ENCODE results near the gene EXD3. TPM values are rescaled to one million over a fixed set of nuclear protein-coding genes. Genes with fewer than 3 reads are reported as not detected.
"Not testable (repeated sequence)": the region's sequence is repeated elsewhere in the genome, so short reads cannot be mapped to it uniquely, and the experiment has no call there.

Gene EXD3
- total RNA-seq, 1 donor from 2014 or later = 16.7 TPM

DNA sequence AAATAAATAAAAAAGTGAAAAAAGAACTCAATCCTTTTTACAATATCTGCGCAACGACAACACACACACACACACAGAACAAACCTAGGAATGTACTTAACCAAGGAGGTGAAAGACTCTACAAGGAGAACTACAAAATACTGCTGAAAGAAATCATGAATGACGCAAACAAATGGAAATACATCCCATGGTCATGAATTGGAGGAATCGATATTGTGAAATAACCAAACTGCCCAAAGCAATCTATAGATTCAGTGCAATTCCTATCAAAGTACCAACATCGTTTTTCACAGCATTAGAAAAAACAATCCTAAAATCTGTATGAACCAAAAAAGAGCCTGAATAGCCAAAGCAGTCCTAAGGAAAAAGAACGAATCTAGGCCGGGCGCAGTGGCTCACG lies 91.0 kb downstream of the EXD3 start:
- Histone ChIP-seq H3K9me3 (peaks cover 0 to 9% of the 10 kb centered on the region in 2 donors), H3K27me3 (no peaks in the 10 kb centered on the region), H3K36me3 (no peaks in the 10 kb centered on the region), H3K4me3 (no peak overlapping the region), H3K4me1 (no peaks in the 10 kb centered on the region), H3K27ac (no peak overlapping the region)
- intact Hi-C loops (cut with DNase I) = no loop called here
- TF ChIP-seq, protein P1, sequence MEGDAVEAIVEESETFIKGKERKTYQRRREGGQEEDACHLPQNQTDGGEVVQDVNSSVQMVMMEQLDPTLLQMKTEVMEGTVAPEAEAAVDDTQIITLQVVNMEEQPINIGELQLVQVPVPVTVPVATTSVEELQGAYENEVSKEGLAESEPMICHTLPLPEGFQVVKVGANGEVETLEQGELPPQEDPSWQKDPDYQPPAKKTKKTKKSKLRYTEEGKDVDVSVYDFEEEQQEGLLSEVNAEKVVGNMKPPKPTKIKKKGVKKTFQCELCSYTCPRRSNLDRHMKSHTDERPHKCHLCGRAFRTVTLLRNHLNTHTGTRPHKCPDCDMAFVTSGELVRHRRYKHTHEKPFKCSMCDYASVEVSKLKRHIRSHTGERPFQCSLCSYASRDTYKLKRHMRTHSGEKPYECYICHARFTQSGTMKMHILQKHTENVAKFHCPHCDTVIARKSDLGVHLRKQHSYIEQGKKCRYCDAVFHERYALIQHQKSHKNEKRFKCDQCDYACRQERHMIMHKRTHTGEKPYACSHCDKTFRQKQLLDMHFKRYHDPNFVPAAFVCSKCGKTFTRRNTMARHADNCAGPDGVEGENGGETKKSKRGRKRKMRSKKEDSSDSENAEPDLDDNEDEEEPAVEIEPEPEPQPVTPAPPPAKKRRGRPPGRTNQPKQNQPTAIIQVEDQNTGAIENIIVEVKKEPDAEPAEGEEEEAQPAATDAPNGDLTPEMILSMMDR (IDR thresholded peaks at IDR 0.05) = no peak
- no peak for DNase-seq (ENCODE audit: low spot score in 2 of 2)

DNA sequence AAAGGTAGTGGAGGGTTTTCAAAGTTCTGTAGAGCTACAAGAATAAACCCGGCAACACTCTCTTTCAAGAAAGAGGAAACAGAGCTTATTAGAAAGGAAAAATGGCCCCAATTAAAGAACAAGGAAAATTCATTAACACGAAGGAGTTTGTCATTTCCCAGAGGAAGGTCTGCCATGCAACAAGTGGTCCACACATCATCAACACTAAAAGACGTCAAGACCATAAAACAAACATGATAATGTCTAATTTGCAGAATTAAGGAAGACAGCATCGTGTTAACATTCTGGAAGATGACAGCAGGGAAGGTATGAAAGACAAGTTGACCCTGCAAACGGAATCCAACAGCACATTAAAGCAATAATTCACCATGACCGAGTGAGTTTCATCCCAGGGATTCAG lies 92.3 kb downstream of the EXD3 start:
- intact Hi-C loops (cut with DNase I) = no loop called here
- TF ChIP-seq, protein P1 (IDR thresholded peaks at IDR 0.05) = no peak
- H3K36me3 ChIP-seq = no peaks in the 10 kb centered on the region
- no peak overlapping the region for H3K27ac ChIP-seq
- no peaks in the 10 kb centered on the region for H3K9me3 ChIP-seq
- DNase-seq (ENCODE audit: low spot score in 2 of 2) = no peak
- no peak overlapping the region for H3K4me3 ChIP-seq
- no peaks in the 10 kb centered on the region for H3K4me1 ChIP-seq
- no peaks in the 10 kb centered on the region for H3K27me3 ChIP-seq

DNA sequence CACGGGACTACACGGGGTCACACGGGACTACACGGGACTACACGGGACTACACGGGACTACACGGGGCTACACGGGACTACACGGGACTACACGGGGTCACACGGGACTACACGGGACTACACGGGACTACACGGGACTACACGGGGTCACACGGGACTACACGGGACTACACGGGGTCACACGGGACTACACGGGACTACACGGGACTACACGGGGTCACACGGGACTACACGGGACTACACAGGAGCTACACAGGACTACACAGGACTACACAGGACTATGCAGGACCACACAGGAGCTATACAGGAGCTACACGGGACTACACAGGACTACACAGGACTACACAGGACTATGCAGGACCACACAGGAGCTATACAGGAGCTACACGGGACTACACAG lies 93.4 kb downstream of the EXD3 start:
- H3K9me3 ChIP-seq; H3K27ac ChIP-seq; H3K4me1 ChIP-seq; intact Hi-C loops (cut with DNase I); H3K27me3 ChIP-seq; DNase-seq (ENCODE audit: low spot score in 2 of 2); H3K4me3 ChIP-seq; H3K36me3 ChIP-seq: not testable (repeated sequence)

DNA sequence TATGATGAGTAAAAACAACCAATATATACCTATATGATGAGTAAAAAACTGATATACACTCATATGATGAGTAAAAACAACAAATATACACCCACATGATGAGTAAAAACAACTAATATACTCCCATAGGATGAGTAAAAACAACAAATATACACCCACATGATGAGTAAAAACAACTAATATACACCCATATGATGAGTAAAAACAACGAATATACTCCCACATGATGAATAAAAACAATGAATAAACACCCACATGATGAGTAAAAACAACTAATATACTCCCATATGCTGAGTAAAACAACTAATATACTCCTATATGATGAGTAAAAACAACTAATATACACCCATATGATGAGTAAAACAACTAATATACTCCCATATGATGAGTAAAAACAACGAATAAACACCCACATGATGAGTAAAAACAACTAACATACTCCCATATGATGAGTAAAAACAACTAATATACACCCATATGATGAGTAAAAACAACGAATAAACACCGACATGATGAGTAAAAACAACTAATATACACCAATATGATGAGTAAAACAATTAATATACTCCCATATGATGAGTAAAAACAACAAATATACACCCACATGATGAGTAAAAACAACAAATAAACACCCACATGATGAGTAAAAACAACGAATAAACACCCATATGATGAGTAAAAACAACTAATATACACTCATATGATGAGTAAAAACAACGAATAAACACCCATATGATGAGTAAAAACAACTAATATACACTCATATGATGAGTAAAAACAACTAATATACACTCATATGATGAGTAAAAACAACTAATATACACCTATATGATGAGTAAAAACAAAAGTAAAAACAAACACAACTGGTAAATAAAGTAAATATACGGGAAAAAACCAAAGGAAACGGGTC lies 95.1 kb downstream of the EXD3 start:
- intact Hi-C loops (cut with DNase I); H3K36me3 ChIP-seq; H3K4me1 ChIP-seq; H3K4me3 ChIP-seq; H3K27ac ChIP-seq; H3K27me3 ChIP-seq; DNase-seq (ENCODE audit: low spot score in 2 of 2); H3K9me3 ChIP-seq: not testable (repeated sequence)

DNA sequence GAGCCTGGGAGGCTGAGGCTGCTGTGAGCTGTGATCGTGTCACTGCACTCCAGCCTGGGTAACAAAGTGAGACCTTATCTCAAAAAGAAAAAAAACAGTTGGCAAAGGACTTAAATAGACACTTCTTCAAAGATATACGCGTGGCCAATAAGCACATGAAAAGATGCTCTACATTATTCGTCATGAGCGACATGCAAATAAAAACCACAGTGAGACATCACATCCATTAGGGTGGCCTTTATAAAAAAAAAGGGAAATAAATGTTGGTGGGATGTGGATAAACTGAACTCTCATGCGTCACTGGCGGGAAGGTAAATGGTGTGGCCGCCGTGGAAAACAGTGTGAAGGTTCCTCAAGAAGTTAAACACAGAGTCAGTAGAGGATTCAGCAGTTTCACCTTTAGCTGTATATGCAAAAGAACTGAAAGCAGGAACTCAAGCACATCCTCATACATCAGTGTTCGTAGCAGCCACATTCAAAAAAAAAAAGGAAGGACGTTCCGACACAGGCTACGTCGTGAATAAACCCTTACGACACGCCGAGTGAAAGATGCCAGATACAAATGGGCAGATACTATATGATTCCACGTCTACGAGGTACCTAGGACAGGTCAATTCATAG lies 96.4 kb downstream of the EXD3 start:
- Histone ChIP-seq H3K4me3 (no peak overlapping the region), H3K9me3 (no peaks in the 10 kb centered on the region), H3K36me3 (no peaks in the 10 kb centered on the region), H3K27me3 (no peaks in the 10 kb centered on the region), H3K4me1 (no peaks in the 10 kb centered on the region), H3K27ac (no peak overlapping the region)
- DNase-seq (ENCODE audit: low spot score in 2 of 2) = no peak
- intact Hi-C loops (cut with DNase I) = no loop called here
- TF ChIP-seq, protein P1 (IDR thresholded peaks at IDR 0.05) = no peak

DNA sequence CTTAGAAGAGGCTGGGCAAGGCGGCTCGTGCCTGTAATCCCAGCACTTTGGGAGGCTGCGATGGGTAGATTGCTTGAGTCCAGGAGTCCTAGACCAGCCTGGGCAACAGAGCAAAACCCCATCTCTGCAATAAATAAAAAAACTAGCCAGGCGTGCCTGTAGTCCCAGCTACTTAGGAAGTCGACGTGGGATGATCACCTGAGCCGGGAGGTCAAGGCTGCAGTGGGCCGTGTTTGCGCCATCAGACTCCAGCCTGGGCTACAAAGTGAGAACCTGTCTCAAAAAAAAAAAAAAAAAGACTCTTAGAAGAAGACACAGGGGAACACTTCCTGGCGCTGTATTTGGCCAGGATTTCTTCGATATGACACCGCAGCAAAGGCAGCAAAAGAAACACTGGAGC lies 97.2 kb downstream of the EXD3 start:
- DNase-seq (ENCODE audit: low spot score in 2 of 2) = no peak

More for the DNA sequence above, 97.2 kb downstream of the EXD3 start:
- TF ChIP-seq, protein P1 (IDR thresholded peaks at IDR 0.05) = no peak
- no peaks in the 10 kb centered on the region for H3K27me3 ChIP-seq
- no peaks in the 10 kb centered on the region for H3K9me3 ChIP-seq
- H3K36me3 ChIP-seq = no peaks in the 10 kb centered on the region
- no peaks in the 10 kb centered on the region for H3K4me1 ChIP-seq
- intact Hi-C loops (cut with DNase I) = no loop called here
- no peak overlapping the region for H3K4me3 ChIP-seq
- no peak overlapping the region for H3K27ac ChIP-seq
